Activated CD8-positive, alpha-beta memory T cell treated with anti-CD3 and anti-CD28 coated beads for 48 hours (primary cell): ENCODE results near the gene CD164L2.

Experiments
- DNase-seq, 3 experiments: peaks; one replicate each; pipeline ENCODE4 v3.0.0-alpha.2; 2020; ENCODE audit warnings: low read depth in 2 of 3, low spot score in 2 of 3

Gene CD164L2

GRCh38 chr1:27365372-27366112, 17.6 kb downstream of the CD164L2 start:
- peak; percentile 59 to 75 (median 69) for DNase-seq

DNA sequence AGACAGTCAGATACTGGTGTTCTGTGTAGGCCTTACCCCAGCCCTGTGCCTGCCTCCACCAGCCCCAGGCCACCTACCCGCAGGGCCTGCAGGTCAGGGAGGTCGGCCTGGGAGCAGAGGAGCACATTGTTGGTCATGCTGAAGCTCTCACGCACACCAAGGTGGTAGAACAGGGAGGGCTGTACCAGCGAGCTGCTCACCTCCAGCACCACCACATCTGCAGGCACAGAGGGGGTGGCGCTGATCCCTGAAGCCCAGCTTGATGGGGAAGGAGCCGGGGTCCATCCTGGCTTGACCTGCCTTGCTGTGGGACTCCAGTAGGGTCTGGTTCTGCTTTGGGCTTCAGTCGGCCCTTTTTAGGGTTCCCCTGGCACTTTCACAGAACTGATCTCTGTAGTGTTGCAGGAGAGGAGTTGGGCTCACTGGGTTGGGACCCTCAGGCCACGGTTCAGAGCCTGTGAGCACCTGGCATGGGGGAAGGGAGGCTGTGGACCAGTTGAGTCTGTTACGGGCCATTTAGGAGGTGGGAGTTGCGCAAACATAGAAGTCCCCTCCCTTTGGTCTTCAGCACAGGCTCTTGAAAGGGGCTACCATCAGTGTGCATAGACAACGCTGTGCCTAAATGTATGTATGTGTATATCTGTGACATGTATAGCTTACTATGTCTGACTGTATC, 18.3 kb downstream of the CD164L2 start:
- DNase-seq, result no peak

- DNase-seq, result no peak
These were observed 19.1 kb downstream of the CD164L2 start for GRCh38 chr1:27363766-27364695.

- no peak for DNase-seq
These were observed 21.6 kb downstream of the CD164L2 start for GRCh38 chr1:27361553-27361952.

GRCh38 chr1:27361044-27361402, 22.1 kb downstream of the CD164L2 start:
- DNase-seq, result no peak

GRCh38 chr1:27360159-27361043, 22.7 kb downstream of the CD164L2 start:
- no peak for DNase-seq

GRCh38 chr1:27359822-27360158, 23.3 kb downstream of the CD164L2 start:
- no peak for DNase-seq

GRCh38 chr1:27358928-27359313, 24.2 kb downstream of the CD164L2 start:
- no peak for DNase-seq

GRCh38 chr1:27358038-27358927, 24.9 kb downstream of the CD164L2 start:
- DNase-seq, result no peak

DNA sequence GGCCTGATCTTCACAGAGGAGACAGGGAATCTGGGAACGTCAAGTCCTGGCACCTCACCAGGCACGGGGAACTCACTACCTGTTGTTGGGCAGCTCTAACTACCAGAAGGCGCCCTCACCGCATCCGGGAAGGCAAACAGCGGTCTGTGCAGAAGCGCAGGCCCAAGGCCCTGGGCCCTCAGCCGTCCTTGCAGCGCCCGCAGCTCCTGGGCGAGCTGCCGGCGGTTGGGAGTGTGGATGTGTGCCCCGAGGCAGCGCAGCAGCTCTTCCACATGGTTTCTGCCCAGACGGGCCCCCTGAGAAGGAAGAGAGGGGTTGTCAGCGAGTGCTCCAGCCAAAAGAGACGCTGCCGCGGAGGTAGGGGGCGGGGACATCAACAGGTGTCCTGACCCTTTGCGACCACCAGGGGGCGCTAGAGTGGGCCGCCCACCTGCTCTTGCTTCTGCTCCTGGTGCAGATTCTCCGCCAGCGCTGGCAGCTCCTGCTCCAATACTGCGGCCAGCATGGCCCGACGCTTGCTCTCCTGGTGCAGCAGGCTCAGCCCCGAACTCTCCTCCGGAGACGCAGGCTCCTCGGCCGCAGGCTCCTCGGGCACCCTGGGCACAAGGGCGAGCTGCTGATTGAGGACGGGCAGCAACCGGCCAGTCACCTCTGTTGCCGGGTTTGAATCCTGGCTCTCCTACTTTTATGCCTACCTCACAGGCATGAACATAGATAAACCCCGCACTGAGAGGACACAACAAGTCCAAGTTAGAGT, 25.7 kb downstream of the CD164L2 start:
- peak in 2 of 3 experiments; percentile 59 to 83 for DNase-seq

- DNase-seq, result no peak
These were observed 26.4 kb downstream of the CD164L2 start for GRCh38 chr1:27356619-27357280.

DNA sequence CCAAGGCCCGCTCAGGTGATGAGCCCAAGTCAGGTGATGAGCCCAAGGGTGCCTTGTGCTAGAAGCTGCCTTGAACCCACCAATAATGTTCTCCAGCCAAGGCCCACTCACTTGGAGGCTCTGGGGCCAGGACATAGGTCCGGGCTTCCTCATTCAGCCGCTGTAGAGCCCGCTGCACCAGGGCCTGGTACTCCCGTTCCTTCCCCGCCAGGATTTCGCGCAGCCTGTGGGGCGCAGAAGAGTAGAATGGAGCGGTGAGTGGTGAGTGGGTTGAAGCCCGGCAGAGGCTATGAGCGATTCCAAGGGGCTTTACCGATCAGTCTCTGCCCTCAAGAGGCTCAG, 26.9 kb downstream of the CD164L2 start:
- no peak for DNase-seq

DNA sequence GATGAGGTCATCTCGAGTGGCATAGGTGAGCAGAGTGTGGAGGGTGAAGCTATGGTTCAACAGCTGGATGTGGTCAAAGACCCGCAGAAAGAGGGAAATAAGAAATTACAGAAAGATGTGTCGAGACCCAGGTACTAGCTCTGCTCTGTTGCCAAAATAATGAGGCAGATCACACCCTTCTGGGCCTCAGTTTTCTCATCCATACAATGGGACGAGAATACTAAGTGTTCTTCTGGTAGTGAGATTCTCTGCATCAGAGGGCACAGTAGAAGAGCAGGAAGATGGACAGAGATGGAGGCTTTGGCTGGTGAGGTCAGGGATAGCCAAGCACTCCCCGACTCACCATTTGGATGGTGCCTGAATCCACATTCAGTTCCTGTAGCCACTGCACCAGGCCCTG, 27.4 kb downstream of the CD164L2 start:
- DNase-seq, result no peak

DNA sequence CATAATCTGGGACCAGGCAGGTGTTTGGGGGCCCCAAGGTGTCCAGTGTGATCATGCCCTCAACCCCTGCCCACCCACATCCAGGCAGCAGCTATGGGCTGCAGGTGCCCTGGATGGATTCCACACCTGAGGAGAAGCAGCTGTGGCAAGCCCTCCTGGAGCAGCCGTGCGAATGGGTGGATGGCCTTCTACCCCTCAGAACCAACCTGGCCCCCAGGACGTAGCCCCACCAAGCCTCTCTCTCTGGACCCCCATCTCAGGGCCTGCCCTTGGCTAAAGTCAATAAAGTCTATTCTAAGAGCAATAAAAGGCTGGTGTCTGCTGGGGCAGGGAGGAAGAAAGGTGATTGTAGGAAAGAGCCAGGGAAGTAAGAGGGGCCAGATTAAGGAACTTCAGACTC, 29.5 kb downstream of the CD164L2 start:
- no peak for DNase-seq

GRCh38 chr1:27353166-27353565, 30.0 kb downstream of the CD164L2 start:
- DNase-seq, result no peak

DNA sequence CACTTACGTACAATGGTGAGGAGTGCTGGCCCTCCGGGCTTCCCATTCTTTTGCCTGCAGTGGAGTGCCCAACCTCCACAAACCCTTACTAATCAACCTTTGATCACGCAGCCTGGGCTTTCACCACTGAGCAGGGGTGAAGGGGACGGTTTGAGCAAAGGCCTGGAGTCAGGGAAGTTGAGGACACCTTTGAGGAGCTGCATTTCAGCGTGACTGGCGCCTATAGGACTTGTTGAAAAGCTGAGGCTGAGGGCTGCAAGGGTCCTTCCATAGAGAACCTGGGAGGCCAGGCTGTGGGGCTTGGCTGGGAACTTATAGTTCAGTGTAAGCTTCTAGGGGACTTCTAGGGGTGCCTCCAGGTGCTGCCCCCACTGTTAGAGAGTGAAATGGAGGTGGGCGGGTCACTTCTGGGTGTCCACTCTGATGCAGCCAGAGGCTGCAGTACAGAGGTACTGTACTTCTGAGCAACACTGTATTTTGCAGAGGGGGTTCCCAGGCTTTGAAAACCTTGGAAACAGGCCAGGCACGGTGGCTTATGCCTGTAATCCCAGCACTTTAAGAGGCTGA, 31.5 kb downstream of the CD164L2 start:
- DNase-seq, result no peak

GRCh38 chr1:27350663-27351540, 32.2 kb downstream of the CD164L2 start:
- DNase-seq, result no peak
